Calu3 (cell line): ENCODE results near the gene TMEM131L. TPM values are rescaled to one million over a fixed set of nuclear protein-coding genes. Genes with fewer than 3 reads are reported as not detected.

Source experiments
- BruUV-seq: library from RNA; stranded (reverse); fragments of 400-500 nt; replicated peaks from 2 replicates; lab custom pipeline; 2021; lab: Mats Ljungman, UMichigan
- CTCF ChIA-PET: fragments of 300-600 bp; sonication (Branson Sonifier 250); formaldehyde crosslinking; loops from one replicate; lab custom pipeline; 2022; ENCODE audit warnings: antibody characterized with exemption; lab: Charles Lee
- DNase-seq: peaks from one replicate; pipeline ENCODE4 v3.0.0; 2022
- H3K27ac Mint-ChIP-seq: one replicate; pipeline ENCODE4 v1.8.0; 2022; ENCODE audit warnings: mixed read lengths; ENCODE audit not compliant: unreplicated experiment
- H3K27me3 Mint-ChIP-seq: one replicate; pipeline ENCODE4 v1.8.0; 2022; ENCODE audit warnings: mixed read lengths; ENCODE audit not compliant: unreplicated experiment
- H3K36me3 Mint-ChIP-seq: one replicate; pipeline ENCODE4 v1.8.0; 2022; ENCODE audit warnings: mild to moderate bottlenecking, moderate library complexity, mixed read lengths; ENCODE audit not compliant: insufficient read depth, unreplicated experiment
- H3K4me1 Mint-ChIP-seq: one replicate; pipeline ENCODE4 v1.8.0; 2022; ENCODE audit warnings: mild to moderate bottlenecking, low read depth, mixed read lengths; ENCODE audit not compliant: unreplicated experiment
- H3K4me3 Mint-ChIP-seq: one replicate; pipeline ENCODE4 v1.8.0; 2022; ENCODE audit warnings: mild to moderate bottlenecking, low read depth, moderate library complexity, mixed read lengths; ENCODE audit not compliant: unreplicated experiment
- H3K9me3 Mint-ChIP-seq: one replicate; pipeline ENCODE4 v1.8.0; 2022; ENCODE audit warnings: low read depth, mixed read lengths; ENCODE audit not compliant: unreplicated experiment
- intact Hi-C: fragments of 100-400 bp; cut with micrococcal nuclease; formaldehyde crosslinking; loops from one replicate; pipeline ENCODE4 v1.10.0; 2022; ENCODE audit not compliant: unreplicated experiment
- total RNA-seq: library from RNA; stranded (reverse); gene quantifications from 2 replicates; pipeline ENCODE4 v1.2.3, GENCODE V29; 2022
- TF ChIP-seq, protein P1 (sequence below): fragments of 200-600 bp; IDR thresholded peaks from one replicate; pipeline ENCODE4 v1.8.0; 2022; ENCODE audit warnings: antibody characterized with exemption; ENCODE audit not compliant: unreplicated experiment

Gene TMEM131L
- total RNA-seq, 1 experiment from 2014 or later = 9.4 TPM

DNA sequence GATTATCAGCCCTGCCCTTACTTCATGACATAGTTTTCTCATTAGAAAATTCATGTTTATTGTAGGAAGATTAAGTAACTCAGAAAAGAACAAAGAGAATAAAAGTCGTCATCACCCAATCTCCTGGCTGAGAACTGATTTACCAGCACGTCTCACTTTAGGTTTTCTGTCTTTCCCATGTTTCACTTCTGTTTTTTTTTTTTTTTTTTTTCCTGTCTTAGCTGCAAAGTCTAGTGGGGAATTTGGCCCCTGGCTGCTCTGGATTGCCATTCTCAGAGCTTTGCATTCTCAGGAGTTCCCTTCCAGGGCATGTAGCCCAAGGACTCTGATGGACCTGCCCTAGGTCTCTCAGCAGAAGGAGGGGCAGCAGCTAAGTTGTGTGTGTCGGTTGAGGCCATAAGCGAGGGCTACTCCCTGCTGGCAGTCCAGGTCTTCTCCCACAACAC, 57.8 kb downstream of the TMEM131L start:
- H3K36me3 Mint-ChIP-seq = no peaks in the 10 kb centered on the region
- CTCF ChIA-PET = no interaction called here
- H3K27ac Mint-ChIP-seq = no peak overlapping the region

DNA sequence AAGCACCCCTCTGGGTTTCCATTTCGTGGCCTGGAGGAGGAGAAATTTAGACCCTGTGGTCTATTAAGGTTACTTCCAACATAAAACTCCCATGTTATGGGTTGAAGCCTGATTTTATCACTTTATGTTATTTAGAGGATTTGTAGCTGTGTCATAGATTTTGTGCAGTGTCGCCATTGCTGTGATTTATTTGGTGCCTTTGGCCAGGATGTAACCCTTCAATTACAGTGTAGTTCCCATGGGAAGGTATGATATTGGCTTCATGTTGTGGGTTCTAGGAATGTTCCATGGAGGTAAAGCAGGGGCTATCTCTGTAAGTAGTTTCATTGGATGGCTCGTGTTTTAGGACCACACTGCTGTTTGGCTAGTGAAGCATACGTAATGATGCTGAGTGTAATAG, 58.5 kb downstream of the TMEM131L start:
- intact Hi-C loops = no loop called here
- no peaks in the 10 kb centered on the region for H3K9me3 Mint-ChIP-seq
- no TSS peak for BruUV-seq

More for the DNA sequence above, 57.8 kb downstream of the TMEM131L start:
- H3K27me3 Mint-ChIP-seq = no peaks in the 10 kb centered on the region
- BruUV-seq = no TSS peak
- no peak overlapping the region for H3K4me3 Mint-ChIP-seq
- H3K4me1 Mint-ChIP-seq = peaks cover 17% of the 10 kb centered on the region
- TF ChIP-seq, protein P1, sequence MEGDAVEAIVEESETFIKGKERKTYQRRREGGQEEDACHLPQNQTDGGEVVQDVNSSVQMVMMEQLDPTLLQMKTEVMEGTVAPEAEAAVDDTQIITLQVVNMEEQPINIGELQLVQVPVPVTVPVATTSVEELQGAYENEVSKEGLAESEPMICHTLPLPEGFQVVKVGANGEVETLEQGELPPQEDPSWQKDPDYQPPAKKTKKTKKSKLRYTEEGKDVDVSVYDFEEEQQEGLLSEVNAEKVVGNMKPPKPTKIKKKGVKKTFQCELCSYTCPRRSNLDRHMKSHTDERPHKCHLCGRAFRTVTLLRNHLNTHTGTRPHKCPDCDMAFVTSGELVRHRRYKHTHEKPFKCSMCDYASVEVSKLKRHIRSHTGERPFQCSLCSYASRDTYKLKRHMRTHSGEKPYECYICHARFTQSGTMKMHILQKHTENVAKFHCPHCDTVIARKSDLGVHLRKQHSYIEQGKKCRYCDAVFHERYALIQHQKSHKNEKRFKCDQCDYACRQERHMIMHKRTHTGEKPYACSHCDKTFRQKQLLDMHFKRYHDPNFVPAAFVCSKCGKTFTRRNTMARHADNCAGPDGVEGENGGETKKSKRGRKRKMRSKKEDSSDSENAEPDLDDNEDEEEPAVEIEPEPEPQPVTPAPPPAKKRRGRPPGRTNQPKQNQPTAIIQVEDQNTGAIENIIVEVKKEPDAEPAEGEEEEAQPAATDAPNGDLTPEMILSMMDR = no peak
- H3K9me3 Mint-ChIP-seq = no peaks in the 10 kb centered on the region
- no peak for DNase-seq
- intact Hi-C loops = no loop called here

DNA sequence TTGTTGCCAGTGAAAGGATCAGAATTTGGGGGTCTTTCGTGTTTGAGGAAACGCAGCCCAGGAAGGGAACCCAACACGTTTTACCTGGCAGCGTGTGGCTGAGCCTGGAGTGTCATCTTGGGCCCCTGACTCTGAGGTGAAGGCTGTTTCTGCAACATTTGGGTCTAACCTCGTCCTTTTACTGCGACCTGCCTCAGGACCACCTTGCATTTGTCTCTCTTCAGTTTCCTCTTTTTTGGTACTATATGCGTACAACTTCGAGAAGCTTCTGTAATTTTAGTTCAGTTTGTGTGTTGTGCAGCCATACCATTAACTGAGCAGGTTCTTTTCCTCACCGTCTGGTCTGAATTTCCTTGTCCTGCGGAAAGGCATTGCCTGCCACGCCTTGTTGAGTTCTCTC, 61.5 kb downstream of the TMEM131L start:
- CTCF ChIA-PET = no interaction called here
- Mint-ChIP-seq H3K27ac (no peak overlapping the region), H3K4me3 (no peak overlapping the region), H3K36me3 (no peaks in the 10 kb centered on the region), H3K4me1 (no peaks in the 10 kb centered on the region), H3K9me3 (no peaks in the 10 kb centered on the region), H3K27me3 (no peaks in the 10 kb centered on the region)
- no peak for DNase-seq
- TF ChIP-seq, protein P1 = no peak
- intact Hi-C loops = no loop called here
- BruUV-seq = no TSS peak

More for the DNA sequence above, 58.5 kb downstream of the TMEM131L start:
- no peak overlapping the region for H3K4me3 Mint-ChIP-seq
- CTCF ChIA-PET = no interaction called here
- H3K27me3 Mint-ChIP-seq = no peaks in the 10 kb centered on the region
- peaks cover 11% of the 10 kb centered on the region for H3K4me1 Mint-ChIP-seq
- TF ChIP-seq, protein P1 = no peak
- DNase-seq = no peak
- no peak overlapping the region for H3K27ac Mint-ChIP-seq
- no peaks in the 10 kb centered on the region for H3K36me3 Mint-ChIP-seq

DNA sequence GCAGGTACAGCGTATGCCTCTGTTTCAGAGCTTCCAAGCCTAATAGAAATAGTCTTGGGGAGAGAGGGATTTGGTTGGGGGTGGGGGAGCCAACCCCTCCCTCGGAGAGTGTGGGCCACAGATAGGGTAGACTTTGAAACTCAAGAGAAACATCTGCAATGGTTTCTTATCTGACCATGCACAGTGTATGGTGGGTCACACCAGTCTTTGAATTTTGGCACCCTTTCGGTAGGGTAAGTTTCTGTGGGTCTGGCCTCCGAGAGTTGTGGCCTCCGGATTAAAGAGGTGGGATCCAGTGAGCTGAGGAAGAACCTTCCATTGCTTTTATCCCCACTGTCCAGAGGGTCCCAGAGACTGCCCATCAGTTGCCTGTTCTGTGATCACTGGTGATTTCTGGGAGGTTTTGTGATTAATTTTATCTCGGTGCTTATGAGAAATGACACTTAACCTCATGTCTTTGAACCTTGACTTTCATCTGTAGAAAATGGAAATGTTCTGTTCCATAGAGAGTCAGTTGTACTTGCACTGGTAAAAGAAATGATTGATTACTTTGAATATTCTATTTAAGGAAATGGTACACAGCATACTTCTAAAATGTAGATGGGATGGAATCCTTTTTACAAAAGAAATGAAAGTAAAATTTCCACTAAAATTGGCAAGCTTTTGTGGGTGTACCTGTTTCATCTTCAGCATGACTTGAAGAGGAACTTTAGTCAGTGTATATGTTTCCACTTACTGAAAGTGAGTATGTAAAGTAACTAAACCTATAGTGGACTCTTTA, 62.7 kb downstream of the TMEM131L start:
- Mint-ChIP-seq H3K9me3 (no peaks in the 10 kb centered on the region), H3K27me3 (no peaks in the 10 kb centered on the region), H3K4me1 (no peaks in the 10 kb centered on the region), H3K4me3 (no peak overlapping the region), H3K36me3 (no peaks in the 10 kb centered on the region), H3K27ac (no peak overlapping the region)
- TF ChIP-seq, protein P1 = no peak
- intact Hi-C loops = no loop called here
- BruUV-seq = no TSS peak
- no peak for DNase-seq
- CTCF ChIA-PET = no interaction called here
